HCT116 (cell line): ENCODE data around the gene RHBDL3. TPM values are rescaled to one million over a fixed set of nuclear protein-coding genes. Genes with fewer than 3 reads are reported as not detected.

Source experiments
- ATAC-seq: fragments of 200-7000 bp; cut with Tn5 transposase; 2 replicates; pipeline ENCODE4 v1.9.1; 2020; ENCODE audit warnings: mild to moderate bottlenecking, moderate library complexity
- BruUV-seq: library from RNA; stranded (reverse); fragments of 400-500 nt; replicated peaks from 2 replicates; lab custom pipeline; 2021; lab: Mats Ljungman, UMichigan
- CTCF ChIA-PET: fragments of 300-600 bp; sonication (Branson Sonifier 250); formaldehyde crosslinking; loops from one replicate; lab custom pipeline; 2021; ENCODE audit warnings: antibody characterized with exemption; lab: Charles Lee
- POLR2A ChIA-PET: fragments of 300-600, 350-600 bp; sonication (Branson Sonifier 250); formaldehyde crosslinking; loops from one replicate; lab custom pipeline; 2021; ENCODE audit warnings: antibody characterized with exemption; lab: Charles Lee
- RAD21 ChIA-PET, 2 experiments: fragments of 300-600 bp; sonication (Branson Sonifier 250); formaldehyde crosslinking; loops; one replicate each; lab custom pipeline; 2023; ENCODE audit warnings: low total read pairs in 2 of 2; ENCODE audit not compliant: uncharacterized antibody in 2 of 2, unreplicated experiment in 2 of 2, low non-redundant PET in 1 of 2; lab: Charles Lee
- DNase-seq: peaks from one replicate; pipeline ENCODE4 v3.0.0-alpha.2; 2010; ENCODE audit warnings: low read depth, low spot score
- H2AFZ ChIP-seq: fragments of 200-600 bp; shearing (Covaris generic), sonication (generic); 2 replicates; pipeline ENCODE4 v1.6.1; 2017; ENCODE audit warnings: low read depth, mixed run types, mixed read lengths, antibody characterized with exemption, low read length; ENCODE audit not compliant: poor library complexity, severe bottlenecking
- H3K27ac ChIP-seq: 2 replicates; pipeline ENCODE4 v1.5.1; 2012; ENCODE audit warnings: low read depth, low read length
- H3K27me3 ChIP-seq: fragments of 200-600 bp; sonication (generic); 2 replicates; pipeline ENCODE4 v1.6.1; 2016; ENCODE audit warnings: mixed run types, low read length, mixed read lengths; ENCODE audit not compliant: insufficient read depth
- H3K36me3 ChIP-seq, 2 experiments: fragments of 200-500 bp in 1 of 2; fragments of 200-600 bp in 1 of 2; sonication (Bioruptor generic) in 1 of 2; sonication (generic) in 1 of 2; 2 replicates each; pipeline versions ENCODE4 v1.5.1 to v1.6.1; 2014 to 2016; ENCODE audit warnings: low read length in 2 of 2, inconsistent platforms in 1 of 2, mixed read lengths in 1 of 2, mixed run types in 1 of 2; ENCODE audit not compliant: insufficient read depth in 2 of 2, control insufficient read depth in 1 of 2
- H3K4me1 ChIP-seq, 2 experiments: fragments of 200-600 bp in 1 of 2; sonication (generic) in 1 of 2; 2 replicates each; pipeline versions ENCODE4 v1.5.1 to v1.6.1; 2012 to 2017; ENCODE audit warnings: low read length in 2 of 2, inconsistent platforms in 1 of 2, mild to moderate bottlenecking in 1 of 2, mixed read lengths in 1 of 2, mixed run types in 1 of 2, moderate library complexity in 1 of 2; ENCODE audit not compliant: insufficient read depth in 2 of 2, control insufficient read depth in 1 of 2
- H3K4me2 ChIP-seq: fragments of 200-600 bp; sonication (generic); 2 replicates; pipeline ENCODE4 v1.6.1; 2017; ENCODE audit warnings: mixed run types, low read length, mixed read lengths
- H3K4me3 ChIP-seq, 2 experiments: fragments of 200-600 bp in 1 of 2; sonication (generic) in 1 of 2; replicated peaks in 1 of 2; 2 replicates each; pipeline ENCODE4 v1.5.1; 2011 to 2016; ENCODE audit warnings: low read length in 2 of 2, control low read depth in 1 of 2, low read depth in 1 of 2, mild to moderate bottlenecking in 1 of 2, mixed read lengths in 1 of 2, mixed run types in 1 of 2
- H3K79me2 ChIP-seq: fragments of 200-600 bp; sonication (generic); 2 replicates; pipeline ENCODE4 v1.6.1; 2017; ENCODE audit warnings: mild to moderate bottlenecking, mixed run types, low read length, moderate library complexity, mixed read lengths; ENCODE audit not compliant: insufficient read depth
- H3K9ac ChIP-seq: fragments of 200-600 bp; sonication (generic); 2 replicates; pipeline ENCODE4 v1.6.1; 2016; ENCODE audit warnings: low read length, mixed read lengths
- H3K9me2 ChIP-seq: fragments of 200-600 bp; sonication (generic), shearing (Covaris generic); 2 replicates; pipeline ENCODE4 v1.6.1; 2017; ENCODE audit warnings: mixed run types, mild to moderate bottlenecking, moderate library complexity; ENCODE audit not compliant: insufficient read depth
- H3K9me3 ChIP-seq, 2 experiments: fragments of 200-500 bp in 1 of 2; fragments of 200-600 bp in 1 of 2; sonication (Bioruptor generic) in 1 of 2; sonication (generic) in 1 of 2; 2 replicates each; pipeline ENCODE4 v1.6.1; 2014 to 2017; ENCODE audit warnings: low read length in 2 of 2, mixed read lengths in 2 of 2, inconsistent platforms in 1 of 2, low read depth in 1 of 2, mild to moderate bottlenecking in 1 of 2, mixed run types in 1 of 2, moderate library complexity in 1 of 2; ENCODE audit not compliant: control insufficient read depth in 1 of 2, insufficient read depth in 1 of 2
- H4K20me1 ChIP-seq: fragments of 200-600 bp; sonication (generic), shearing (Covaris generic); 2 replicates; pipeline ENCODE4 v1.6.1; 2017; ENCODE audit warnings: mixed run types, mild to moderate bottlenecking, moderate library complexity; ENCODE audit not compliant: insufficient read depth
- CEBPB ChIP-seq: IDR thresholded peaks from 2 replicates; pipeline ENCODE4 v1.6.1; 2012; ENCODE audit warnings: low read depth
- EGR1 ChIP-seq: IDR thresholded peaks from 2 replicates; pipeline ENCODE4 v1.6.1; 2012; ENCODE audit warnings: low read depth
- ELF1 ChIP-seq: IDR thresholded peaks from 2 replicates; pipeline ENCODE4 v1.6.1; 2012; ENCODE audit warnings: low read depth, borderline replicate concordance
- FOSL1 ChIP-seq: IDR thresholded peaks from 2 replicates; pipeline ENCODE4 v1.6.1; 2012; ENCODE audit warnings: low read depth
- JUND ChIP-seq: IDR thresholded peaks from 2 replicates; pipeline ENCODE4 v1.6.1; 2012
- POLR2AphosphoS5 ChIP-seq: IDR thresholded peaks from 2 replicates; pipeline ENCODE4 v1.6.1; 2011; ENCODE audit warnings: mild to moderate bottlenecking, low read depth, low read length, moderate library complexity
- RAD21 ChIP-seq: IDR thresholded peaks from 2 replicates; pipeline ENCODE4 v1.6.1; 2012; ENCODE audit warnings: low read depth, mild to moderate bottlenecking
- SIN3A ChIP-seq: IDR thresholded peaks from 2 replicates; pipeline ENCODE4 v1.6.1; 2012; ENCODE audit warnings: low read depth
- SRF ChIP-seq: IDR thresholded peaks from 2 replicates; pipeline ENCODE4 v1.6.1; 2012; ENCODE audit warnings: low read depth
- TCF7L2 ChIP-seq: IDR thresholded peaks from 2 replicates; pipeline ENCODE4 v1.7.0; 2011; ENCODE audit warnings: borderline replicate concordance, inconsistent platforms; ENCODE audit not compliant: insufficient read depth, insufficient read length; ENCODE audit errors: extremely low read depth
- YY1 ChIP-seq: IDR thresholded peaks from 2 replicates; pipeline ENCODE4 v1.6.1; 2011; ENCODE audit warnings: low read length, low read depth, moderate library complexity, mild to moderate bottlenecking; ENCODE audit not compliant: insufficient replicate concordance; ENCODE audit errors: extremely low read depth
- ZBTB33 ChIP-seq: IDR thresholded peaks from 2 replicates; pipeline ENCODE4 v1.6.1; 2011; ENCODE audit warnings: mild to moderate bottlenecking, low read length, moderate library complexity; ENCODE audit not compliant: insufficient replicate concordance; ENCODE audit errors: extremely low read depth
- ZFX ChIP-seq: fragments of 450-650 bp; IDR thresholded peaks from 2 replicates; pipeline ENCODE4 v1.6.1; 2017
- ZNF274 ChIP-seq: fragments of 200-500 bp; sonication (Bioruptor generic); IDR thresholded peaks from 2 replicates; pipeline ENCODE4 v1.6.1; 2014; ENCODE audit warnings: mild to moderate bottlenecking, low read depth, low read length, inconsistent platforms
- intact Hi-C: fragments of 100-400 bp; cut with micrococcal nuclease; formaldehyde crosslinking; loops from 2 replicates; pipeline ENCODE4 v1.10.0; 2022
- total RNA-seq: library from RNA; stranded (reverse); gene quantifications from one replicate; pipeline ENCODE4 v1.2.1, GENCODE V29; 2021; ENCODE audit not compliant: unreplicated experiment
- TF ChIP-seq, protein P1 (sequence below): IDR thresholded peaks from 2 replicates; pipeline ENCODE4 v1.6.1; 2012; ENCODE audit warnings: low read depth

RHBDL3 gene
- total RNA-seq, 1 experiment from 2014 or later = 4.0 TPM

DNA sequence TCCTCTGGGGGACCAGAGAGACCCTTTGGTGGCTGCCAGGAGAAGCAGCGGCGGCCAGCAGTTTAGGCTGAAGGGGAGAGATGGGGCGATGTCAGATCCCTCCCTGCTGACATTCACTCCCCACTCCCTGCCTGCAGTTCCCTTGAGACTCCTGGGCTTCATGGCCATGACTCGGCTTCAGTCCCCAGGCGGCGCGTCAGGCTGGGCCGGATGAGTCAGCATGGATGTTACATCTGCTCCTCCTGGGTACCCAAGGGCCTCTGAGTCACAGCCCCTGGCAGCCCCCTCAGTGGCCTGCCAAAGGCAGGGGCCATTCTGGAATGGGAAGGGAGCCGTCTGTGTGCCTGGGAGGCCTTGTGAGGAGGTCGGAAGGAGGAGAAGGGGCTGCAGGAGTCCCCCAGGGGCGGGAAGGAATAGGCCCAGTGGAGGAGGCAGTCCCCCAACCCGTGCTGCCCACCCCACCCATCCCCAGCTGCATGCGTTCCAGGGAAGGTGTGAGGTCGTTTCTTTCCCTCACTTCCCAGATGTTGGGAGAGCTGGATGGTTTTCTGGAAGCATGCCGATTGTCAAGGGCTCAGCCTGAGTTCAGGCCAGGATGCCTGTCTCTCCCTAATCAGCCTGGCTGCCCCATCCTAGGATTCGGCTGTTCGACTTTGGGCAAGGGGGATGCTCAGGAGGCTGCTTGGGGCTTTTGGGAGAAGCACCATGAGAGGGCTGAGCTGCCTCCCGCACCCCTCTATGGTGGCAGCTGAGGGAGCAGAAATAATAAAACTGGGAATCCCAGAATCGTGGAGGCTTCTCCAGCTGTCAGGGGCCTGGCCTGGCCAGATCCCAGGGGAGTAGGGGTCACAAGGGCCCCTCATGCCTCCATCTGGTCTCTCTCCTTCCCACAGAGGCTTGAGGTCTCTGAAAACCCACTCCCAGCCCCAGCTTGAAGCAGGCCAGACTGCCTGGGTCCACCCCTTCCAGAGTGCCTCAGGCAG is 9.7 kb downstream of the RHBDL3 start:
- H2AFZ ChIP-seq = no peak overlapping the region
- RAD21 ChIA-PET = no interaction called here
- CTCF ChIA-PET = no interaction called here
- intact Hi-C loops = no loop called here
- H3K79me2 ChIP-seq = no peaks in the 10 kb centered on the region
- no peaks in the 10 kb centered on the region for H4K20me1 ChIP-seq
- H3K36me3 ChIP-seq = no peaks in the 10 kb centered on the region
- H3K9me3 ChIP-seq = no peaks in the 10 kb centered on the region
- ATAC-seq = peak; percentile 93
- no TSS peak for BruUV-seq
- peak overlapping the region; percentile 56 for H3K4me2 ChIP-seq
- POLR2A ChIA-PET = no interaction called here
- H3K4me3 ChIP-seq = no peak overlapping the region
- peak; percentile 23 for DNase-seq
- TF ChIP-seq CEBPB (no peak), JUND (peak; percentile 61; the same call in 1 of the 2 replicates), FOSL1 (peak; percentile 67), RAD21 (no peak), ELF1 (no peak), TCF7L2 (no peak), POLR2AphosphoS5 (no peak), YY1 (peak; percentile 4), SIN3A (no peak)
- 0 out of 2 replicates have a peak overlapping the region, but pooled peaks have one; percentile 18 for H3K9ac ChIP-seq
- no peaks in the 10 kb centered on the region for H3K27me3 ChIP-seq
- H3K27ac ChIP-seq = 0 out of 2 replicates have a peak overlapping the region, but pooled peaks have one; percentile 37
- no peaks in the 10 kb centered on the region for H3K9me2 ChIP-seq
- H3K4me1 ChIP-seq = peaks cover 9 to 31% of the 10 kb centered on the region in 2 experiments

DNA sequence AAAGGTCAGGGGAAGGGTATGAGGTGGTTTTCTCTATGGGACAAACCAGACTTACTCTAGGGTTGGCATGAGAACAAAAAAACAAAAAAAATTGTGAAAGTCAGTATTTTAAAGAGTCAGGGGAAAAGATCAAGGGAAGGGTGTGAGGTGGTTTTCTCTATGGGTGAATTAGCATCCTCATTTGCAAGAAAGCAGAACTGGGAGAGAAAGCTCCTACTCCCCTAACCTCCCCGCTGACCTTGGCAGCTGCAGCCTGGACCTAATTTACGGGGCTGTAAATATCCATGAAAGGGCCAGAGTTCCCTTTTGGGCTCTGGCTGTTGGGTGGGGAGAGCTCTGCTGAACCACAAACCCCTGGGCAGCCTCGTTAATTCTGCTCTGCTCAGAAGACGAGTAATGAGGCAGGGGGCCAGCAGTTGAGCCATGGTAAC is 10.6 kb downstream of the RHBDL3 start:
- Histone ChIP-seq H3K27ac (no peak overlapping the region), H2AFZ (no peak overlapping the region), H3K4me3 (no peak overlapping the region), H3K36me3 (no peaks in the 10 kb centered on the region), H3K9ac (no peak overlapping the region), H3K27me3 (no peaks in the 10 kb centered on the region), H3K9me3 (no peaks in the 10 kb centered on the region), H3K4me1 (peaks cover 9 to 31% of the 10 kb centered on the region in 2 experiments), H3K79me2 (no peaks in the 10 kb centered on the region), H3K9me2 (no peaks in the 10 kb centered on the region), H3K4me2 (no peak overlapping the region), H4K20me1 (no peaks in the 10 kb centered on the region)
- ChIA-PET POLR2A (no interaction called here), CTCF (interaction anchor here (1.2 kb wide), 1 partner anchor 23 kb away, joined by 4 read pairs; no protein-coding TSS in a partner anchor), RAD21 (no interaction called here)
- intact Hi-C loops = no loop called here
- DNase-seq (no peak), ATAC-seq (no peak)
- BruUV-seq = no TSS peak
- TF ChIP-seq SIN3A (no peak), ZBTB33 (no peak), SRF (no peak), ZNF274 (no peak), ZFX (no peak), EGR1 (no peak)
- TF ChIP-seq, protein P1, sequence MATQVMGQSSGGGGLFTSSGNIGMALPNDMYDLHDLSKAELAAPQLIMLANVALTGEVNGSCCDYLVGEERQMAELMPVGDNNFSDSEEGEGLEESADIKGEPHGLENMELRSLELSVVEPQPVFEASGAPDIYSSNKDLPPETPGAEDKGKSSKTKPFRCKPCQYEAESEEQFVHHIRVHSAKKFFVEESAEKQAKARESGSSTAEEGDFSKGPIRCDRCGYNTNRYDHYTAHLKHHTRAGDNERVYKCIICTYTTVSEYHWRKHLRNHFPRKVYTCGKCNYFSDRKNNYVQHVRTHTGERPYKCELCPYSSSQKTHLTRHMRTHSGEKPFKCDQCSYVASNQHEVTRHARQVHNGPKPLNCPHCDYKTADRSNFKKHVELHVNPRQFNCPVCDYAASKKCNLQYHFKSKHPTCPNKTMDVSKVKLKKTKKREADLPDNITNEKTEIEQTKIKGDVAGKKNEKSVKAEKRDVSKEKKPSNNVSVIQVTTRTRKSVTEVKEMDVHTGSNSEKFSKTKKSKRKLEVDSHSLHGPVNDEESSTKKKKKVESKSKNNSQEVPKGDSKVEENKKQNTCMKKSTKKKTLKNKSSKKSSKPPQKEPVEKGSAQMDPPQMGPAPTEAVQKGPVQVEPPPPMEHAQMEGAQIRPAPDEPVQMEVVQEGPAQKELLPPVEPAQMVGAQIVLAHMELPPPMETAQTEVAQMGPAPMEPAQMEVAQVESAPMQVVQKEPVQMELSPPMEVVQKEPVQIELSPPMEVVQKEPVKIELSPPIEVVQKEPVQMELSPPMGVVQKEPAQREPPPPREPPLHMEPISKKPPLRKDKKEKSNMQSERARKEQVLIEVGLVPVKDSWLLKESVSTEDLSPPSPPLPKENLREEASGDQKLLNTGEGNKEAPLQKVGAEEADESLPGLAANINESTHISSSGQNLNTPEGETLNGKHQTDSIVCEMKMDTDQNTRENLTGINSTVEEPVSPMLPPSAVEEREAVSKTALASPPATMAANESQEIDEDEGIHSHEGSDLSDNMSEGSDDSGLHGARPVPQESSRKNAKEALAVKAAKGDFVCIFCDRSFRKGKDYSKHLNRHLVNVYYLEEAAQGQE = no peak
